KMS-11 (cell line): Measurements from ENCODE around the gene CABLES1.

Source experiments
- H2AFZ ChIP-seq: fragments of 200-600 bp; sonication (generic); 2 replicates; pipeline ENCODE4 v1.6.1; 2016; ENCODE audit warnings: antibody characterized with exemption, mixed run types, low read depth
- H3K27ac ChIP-seq: fragments of 200-600 bp; sonication (generic); 2 replicates; pipeline ENCODE4 v1.6.1; 2016; ENCODE audit warnings: mild to moderate bottlenecking, mixed run types
- H3K27me3 ChIP-seq: fragments of 200-600 bp; sonication (generic); 2 replicates; pipeline ENCODE4 v1.6.1; 2017; ENCODE audit warnings: mild to moderate bottlenecking, low read depth, mixed run types, moderate library complexity; ENCODE audit not compliant: insufficient read depth
- H3K36me3 ChIP-seq: fragments of 200-600 bp; sonication (generic); 2 replicates; pipeline ENCODE4 v1.6.1; 2017; ENCODE audit warnings: mild to moderate bottlenecking, mixed run types; ENCODE audit not compliant: insufficient read depth
- H3K4me1 ChIP-seq: fragments of 200-600 bp; sonication (generic); 2 replicates; pipeline ENCODE4 v1.6.1; 2016; ENCODE audit warnings: mild to moderate bottlenecking, low read depth, mixed run types; ENCODE audit not compliant: poor library complexity, severe bottlenecking
- H3K4me2 ChIP-seq: fragments of 200-600 bp; sonication (generic); 2 replicates; pipeline ENCODE4 v1.7.0; 2016; ENCODE audit warnings: mild to moderate bottlenecking, mixed run types
- H3K4me3 ChIP-seq: fragments of 200-600 bp; sonication (generic); IDR thresholded peaks from 2 replicates; pipeline ENCODE4 v1.6.1; 2017; ENCODE audit warnings: low read depth, low read length, mixed read lengths; ENCODE audit not compliant: insufficient read depth
- H3K79me2 ChIP-seq: fragments of 200-600 bp; sonication (generic); 2 replicates; pipeline ENCODE4 v1.6.1; 2016; ENCODE audit warnings: low read depth, mixed run types; ENCODE audit not compliant: insufficient read depth
- H3K9ac ChIP-seq: fragments of 200-600 bp; sonication (generic); 2 replicates; pipeline ENCODE4 v1.6.1; 2016; ENCODE audit warnings: mild to moderate bottlenecking, mixed run types
- H4K20me1 ChIP-seq: fragments of 200-600 bp; sonication (generic); 2 replicates; pipeline ENCODE4 v1.6.1; 2016; ENCODE audit warnings: mild to moderate bottlenecking, mixed run types; ENCODE audit not compliant: insufficient read depth
- TF ChIP-seq, protein P1 (sequence below): fragments of 200-600 bp; sonication (generic); conservative IDR thresholded peaks from 2 replicates; pipeline ENCODE4 v1.6.1; 2017; ENCODE audit warnings: low read depth, mild to moderate bottlenecking, antibody characterized with exemption, low read length, moderate library complexity, mixed read lengths

CABLES1 gene

GRCh38 chr18:23220355-23220754 lies 85.1 kb downstream of the CABLES1 start:
- no peak overlapping the region for H2AFZ ChIP-seq
- peaks cover 5% of the 10 kb centered on the region; the same call in 1 of the 2 replicates for H3K79me2 ChIP-seq
- no peak overlapping the region for H3K4me2 ChIP-seq
- no peaks in the 10 kb centered on the region for H3K27me3 ChIP-seq
- TF ChIP-seq, protein P1, sequence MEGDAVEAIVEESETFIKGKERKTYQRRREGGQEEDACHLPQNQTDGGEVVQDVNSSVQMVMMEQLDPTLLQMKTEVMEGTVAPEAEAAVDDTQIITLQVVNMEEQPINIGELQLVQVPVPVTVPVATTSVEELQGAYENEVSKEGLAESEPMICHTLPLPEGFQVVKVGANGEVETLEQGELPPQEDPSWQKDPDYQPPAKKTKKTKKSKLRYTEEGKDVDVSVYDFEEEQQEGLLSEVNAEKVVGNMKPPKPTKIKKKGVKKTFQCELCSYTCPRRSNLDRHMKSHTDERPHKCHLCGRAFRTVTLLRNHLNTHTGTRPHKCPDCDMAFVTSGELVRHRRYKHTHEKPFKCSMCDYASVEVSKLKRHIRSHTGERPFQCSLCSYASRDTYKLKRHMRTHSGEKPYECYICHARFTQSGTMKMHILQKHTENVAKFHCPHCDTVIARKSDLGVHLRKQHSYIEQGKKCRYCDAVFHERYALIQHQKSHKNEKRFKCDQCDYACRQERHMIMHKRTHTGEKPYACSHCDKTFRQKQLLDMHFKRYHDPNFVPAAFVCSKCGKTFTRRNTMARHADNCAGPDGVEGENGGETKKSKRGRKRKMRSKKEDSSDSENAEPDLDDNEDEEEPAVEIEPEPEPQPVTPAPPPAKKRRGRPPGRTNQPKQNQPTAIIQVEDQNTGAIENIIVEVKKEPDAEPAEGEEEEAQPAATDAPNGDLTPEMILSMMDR, result no peak
- H3K9ac ChIP-seq, result no peak overlapping the region
- peaks cover 73% of the 10 kb centered on the region for H3K4me1 ChIP-seq
- peaks cover 12% of the 10 kb centered on the region; the same call in 1 of the 2 replicates for H3K36me3 ChIP-seq
- H4K20me1 ChIP-seq, result no peaks in the 10 kb centered on the region
- no peak overlapping the region for H3K4me3 ChIP-seq
- peak overlapping the region; percentile 34; the same call in 1 of the 2 replicates for H3K27ac ChIP-seq

DNA sequence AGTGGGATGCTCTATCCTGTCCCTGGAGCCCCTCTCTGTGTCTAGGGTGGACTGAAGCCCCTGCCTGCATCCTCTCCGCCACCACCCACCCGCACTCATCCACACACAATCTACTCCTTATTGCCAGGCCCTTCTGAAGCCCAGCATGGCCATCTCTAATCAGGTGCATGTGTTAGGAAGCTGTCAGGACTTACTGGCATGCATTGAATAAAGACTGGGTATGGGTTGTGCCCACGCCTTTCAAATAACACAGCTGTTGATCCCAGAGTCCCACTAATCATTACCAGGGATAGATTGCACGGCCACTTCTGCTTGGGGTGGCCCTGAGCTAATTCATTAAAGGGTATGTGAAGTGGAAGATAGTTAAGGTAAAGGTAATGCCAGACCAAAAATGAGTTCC lies 88.4 kb downstream of the CABLES1 start:
- no peaks in the 10 kb centered on the region for H3K27me3 ChIP-seq
- no peak overlapping the region for H2AFZ ChIP-seq
- peak overlapping the region; percentile 89; the same call in 1 of the 2 replicates for H3K27ac ChIP-seq
- no peaks in the 10 kb centered on the region for H4K20me1 ChIP-seq
- peak overlapping the region; percentile 50; the same call in 1 of the 2 replicates for H3K4me2 ChIP-seq
- H3K9ac ChIP-seq, result no peak overlapping the region
- H3K4me1 ChIP-seq, result peaks cover 98% of the 10 kb centered on the region
- TF ChIP-seq, protein P1, result no peak
- H3K79me2 ChIP-seq, result no peaks in the 10 kb centered on the region; the same call in 1 of the 2 replicates
- H3K36me3 ChIP-seq, result no peaks in the 10 kb centered on the region
- H3K4me3 ChIP-seq, result no peak overlapping the region

DNA sequence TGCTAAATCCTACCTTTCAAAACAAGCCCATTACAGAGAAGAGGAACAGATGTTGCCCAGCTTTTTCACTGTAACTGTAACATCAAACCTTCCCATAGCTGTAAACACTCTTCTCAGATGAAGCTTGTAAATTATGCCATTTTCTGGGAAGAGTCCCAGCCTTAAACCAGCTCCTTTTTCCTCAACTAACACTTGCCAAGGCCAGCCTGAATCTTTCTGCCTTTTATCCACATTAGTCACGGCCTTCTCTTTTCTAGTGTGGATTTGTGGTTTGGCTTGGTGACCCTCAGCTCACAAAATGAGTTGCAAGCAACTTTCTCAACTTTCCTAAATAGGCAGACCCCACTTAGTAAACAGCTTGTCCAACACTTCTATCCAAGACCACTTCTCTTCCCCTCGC lies 90.2 kb downstream of the CABLES1 start:
- H2AFZ ChIP-seq, result no peak overlapping the region
- TF ChIP-seq, protein P1, result no peak
- peaks cover 4% of the 10 kb centered on the region; the same call in 1 of the 2 replicates for H3K79me2 ChIP-seq
- H3K4me3 ChIP-seq, result no peak overlapping the region
- H3K27ac ChIP-seq, result peak overlapping the region; percentile 89
- H3K4me2 ChIP-seq, result peak overlapping the region; percentile 50
- peak overlapping the region; percentile 14; the same call in 1 of the 2 replicates for H3K9ac ChIP-seq
- H4K20me1 ChIP-seq, result no peaks in the 10 kb centered on the region
- no peaks in the 10 kb centered on the region for H3K36me3 ChIP-seq
- H3K27me3 ChIP-seq, result no peaks in the 10 kb centered on the region
- peaks cover 99% of the 10 kb centered on the region for H3K4me1 ChIP-seq

DNA sequence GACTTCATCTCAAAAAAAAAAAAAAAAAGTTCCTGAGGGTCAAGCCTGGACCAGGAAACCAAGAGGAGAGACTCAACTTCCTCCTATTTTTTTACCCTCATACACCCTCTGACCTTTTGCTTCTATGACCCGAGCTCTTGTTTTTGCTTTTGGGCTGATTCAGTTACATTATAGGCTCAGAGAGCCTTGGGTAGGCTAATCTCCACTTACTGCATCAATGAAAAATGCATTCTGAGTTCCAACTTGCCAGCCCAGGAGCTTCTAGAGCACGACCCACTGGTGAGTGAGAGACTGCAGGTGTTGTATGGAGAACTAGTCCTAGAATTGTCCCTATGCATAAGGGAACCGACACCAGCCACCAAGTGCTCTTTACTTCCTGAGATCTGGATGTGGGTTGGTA lies 91.1 kb downstream of the CABLES1 start:
- peak overlapping the region; percentile 89 for H3K27ac ChIP-seq
- H3K9ac ChIP-seq, result peak overlapping the region; percentile 53; the same call in 1 of the 2 replicates
- peaks cover 99% of the 10 kb centered on the region for H3K4me1 ChIP-seq

More for the DNA sequence above, 91.1 kb downstream of the CABLES1 start:
- peaks cover 4% of the 10 kb centered on the region; the same call in 1 of the 2 replicates for H3K79me2 ChIP-seq
- H3K4me2 ChIP-seq, result peak overlapping the region; percentile 92
- no peaks in the 10 kb centered on the region for H4K20me1 ChIP-seq
- H3K27me3 ChIP-seq, result no peaks in the 10 kb centered on the region
- no peak overlapping the region for H3K4me3 ChIP-seq
- H2AFZ ChIP-seq, result no peak overlapping the region
- H3K36me3 ChIP-seq, result no peaks in the 10 kb centered on the region
- TF ChIP-seq, protein P1, result no peak
